Colon (tissue), 2 donors: ENCODE results near the gene EVA1C.
"Not testable (repeated sequence)": the region's sequence is repeated elsewhere in the genome, so short reads cannot be mapped to it uniquely, and the experiment has no call there.

ENCODE experiments used
- FAIRE-seq: peaks from 2 replicates; lab custom pipeline; 2012; peaks lifted over from hg19 to GRCh38; lab: Jason Lieb, UNC
- donor health status: control.
- donor health status: control.

The EVA1C gene

GRCh38 chr21:32424674-32425073 is 12.2 kb downstream of the EVA1C start:
- FAIRE-seq: no peak

- FAIRE-seq: no peak
These were observed 13.1 kb downstream of the EVA1C start for GRCh38 chr21:32425628-32426027.

- no peak for FAIRE-seq
These were observed 13.6 kb downstream of the EVA1C start for GRCh38 chr21:32426066-32426465.

GRCh38 chr21:32426592-32427051 is 14.1 kb downstream of the EVA1C start:
- FAIRE-seq: no peak

GRCh38 chr21:32427958-32428623 is 15.6 kb downstream of the EVA1C start:
- no peak for FAIRE-seq

GRCh38 chr21:32432982-32433660 is 20.6 kb downstream of the EVA1C start:
- not testable (repeated sequence) for FAIRE-seq

- no peak for FAIRE-seq
These were observed 25.2 kb downstream of the EVA1C start for GRCh38 chr21:32437729-32438128.

- no peak for FAIRE-seq
These were observed 30.2 kb downstream of the EVA1C start for GRCh38 chr21:32442566-32443318.

GRCh38 chr21:32445101-32445500 is 32.6 kb downstream of the EVA1C start:
- no peak for FAIRE-seq

GRCh38 chr21:32446440-32446839 is 33.9 kb downstream of the EVA1C start:
- FAIRE-seq: not testable (repeated sequence)

- FAIRE-seq: no peak
These were observed 34.7 kb downstream of the EVA1C start for GRCh38 chr21:32447224-32447623.

- FAIRE-seq: no peak
These were observed 36.5 kb downstream of the EVA1C start for GRCh38 chr21:32448803-32449594.

- not testable (repeated sequence) for FAIRE-seq
These were observed 38.6 kb downstream of the EVA1C start for GRCh38 chr21:32450881-32451701.

- FAIRE-seq: not testable (repeated sequence)
These were observed 39.7 kb downstream of the EVA1C start for GRCh38 chr21:32452191-32452590.

- FAIRE-seq: no peak
These were observed 40.1 kb downstream of the EVA1C start for GRCh38 chr21:32452641-32453040.

- no peak for FAIRE-seq
These were observed 43.0 kb downstream of the EVA1C start for GRCh38 chr21:32455548-32455947.

- no peak for FAIRE-seq
These were observed 44.0 kb downstream of the EVA1C start for GRCh38 chr21:32456497-32456918.

GRCh38 chr21:32457360-32457840 is 44.9 kb downstream of the EVA1C start:
- no peak for FAIRE-seq

- no peak for FAIRE-seq
These were observed 45.5 kb downstream of the EVA1C start for GRCh38 chr21:32457962-32458361.

- FAIRE-seq: no peak
These were observed 47.5 kb downstream of the EVA1C start for GRCh38 chr21:32459972-32460371.

GRCh38 chr21:32461503-32461902 is 49.0 kb downstream of the EVA1C start:
- no peak for FAIRE-seq
